HEK293T (cell line): ENCODE data around the gene GTF2H2C.

Experiments used
- ARNT ChIP-seq: fragments of 450-650 bp; IDR thresholded peaks from 2 replicates; pipeline ENCODE4 v1.6.1; 2017; ENCODE audit warnings: mild to moderate bottlenecking
- CTBP1 ChIP-seq: fragments of 450-650 bp; IDR thresholded peaks from 2 replicates; pipeline ENCODE4 v1.6.1; 2016; ENCODE audit warnings: borderline replicate concordance
- ELF4 ChIP-seq: fragments of 450-650 bp; IDR thresholded peaks from 2 replicates; pipeline ENCODE4 v1.6.1; 2017; ENCODE audit warnings: antibody characterized with exemption
- FOXA1 ChIP-seq: fragments of 450-650 bp; IDR thresholded peaks from 2 replicates; pipeline ENCODE4 v1.6.1; 2016; ENCODE audit warnings: mild to moderate bottlenecking
- FOXK2 ChIP-seq: fragments of 450-650 bp; IDR thresholded peaks from 2 replicates; pipeline ENCODE4 v1.6.1; 2016; ENCODE audit warnings: mild to moderate bottlenecking
- FOXM1 ChIP-seq: fragments of 450-650 bp; IDR thresholded peaks from 2 replicates; pipeline ENCODE4 v1.6.1; 2017; ENCODE audit warnings: mild to moderate bottlenecking, borderline replicate concordance
- HDGF ChIP-seq: fragments of 450-650 bp; IDR thresholded peaks from 2 replicates; pipeline ENCODE4 v1.6.1; 2017; ENCODE audit warnings: antibody characterized with exemption, borderline replicate concordance
- NFRKB ChIP-seq: fragments of 450-650 bp; IDR thresholded peaks from 2 replicates; pipeline ENCODE4 v1.6.1; 2016; ENCODE audit warnings: mild to moderate bottlenecking, moderate library complexity
- SP1 ChIP-seq: fragments of 450-650 bp; IDR thresholded peaks from 2 replicates; pipeline ENCODE4 v1.6.1; 2017
- SUZ12 ChIP-seq: fragments of 450-650 bp; IDR thresholded peaks from 2 replicates; pipeline ENCODE4 v1.6.1; 2016; ENCODE audit warnings: mild to moderate bottlenecking
- TARDBP ChIP-seq: fragments of 450-650 bp; IDR thresholded peaks from 2 replicates; pipeline ENCODE4 v1.6.1; 2016

DNA sequence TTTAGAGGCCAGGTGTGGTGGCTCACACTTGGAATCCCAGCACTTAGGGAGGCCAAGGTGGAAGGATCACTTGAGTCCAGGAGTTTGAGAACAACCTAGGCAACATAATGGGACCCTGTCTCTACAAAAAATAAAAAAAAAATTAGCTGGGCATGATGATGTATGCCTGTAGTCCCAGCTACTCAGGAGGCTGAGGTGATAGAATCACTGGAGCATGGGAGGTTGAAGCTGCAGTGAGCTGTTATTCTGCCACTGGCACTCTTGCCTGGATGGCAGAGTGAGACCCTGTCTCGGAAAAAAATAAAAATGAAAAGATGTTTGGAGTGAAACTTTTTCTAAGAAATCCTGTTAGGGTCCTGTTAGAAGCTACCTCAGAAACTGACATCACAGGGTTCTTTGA is 43.2 kb upstream of the GTF2H2C start:
- TF ChIP-seq FOXM1, result no peak
- TF ChIP-seq SUZ12, result no peak
- no peak for TF ChIP-seq ELF4
- TF ChIP-seq FOXK2, result no peak
- TF ChIP-seq TARDBP, result no peak
- no peak for TF ChIP-seq FOXA1
- TF ChIP-seq HDGF, result no peak
- no peak for TF ChIP-seq CTBP1
- TF ChIP-seq ARNT, result no peak
- no peak for TF ChIP-seq SP1
- no peak for TF ChIP-seq NFRKB
